ENCODE measurements around the gene ANKRD28. TPM values are rescaled to one million over a fixed set of nuclear protein-coding genes. Genes with fewer than 3 reads are reported as not detected.

ANKRD28 gene
- total RNA-seq, 4 donors from 2014 or later = 20.0 to 86.8 (median 37.6) TPM

GRCh38 chr3:15757824-15758223 is 40.0 kb downstream of the ANKRD28 start:
- Histone ChIP-seq H3K4me1 (no peaks in the 10 kb centered on the region), H3K9me3 (no peaks in the 10 kb centered on the region), H3K27ac (no peak overlapping the region), H3K36me3 (no peaks in the 10 kb centered on the region), H3K4me3 (no peak overlapping the region), H3K27me3 (no peaks in the 10 kb centered on the region)
- intact Hi-C loops (cut with DNase I; ENCODE audit: low total_unique reads) = no loop called here
- no peak for DNase-seq
- TF ChIP-seq CTCF (IDR thresholded peaks at IDR 0.05) (no peak), POLR2A (IDR thresholded peaks at IDR 0.05) (no peak)

GRCh38 chr3:15756505-15756904 is 41.3 kb downstream of the ANKRD28 start:
- Histone ChIP-seq H3K9me3 (no peaks in the 10 kb centered on the region), H3K27me3 (no peaks in the 10 kb centered on the region), H3K4me1 (no peaks in the 10 kb centered on the region), H3K27ac (no peak overlapping the region), H3K36me3 (no peaks in the 10 kb centered on the region), H3K4me3 (no peak overlapping the region)
- intact Hi-C loops (cut with DNase I; ENCODE audit: low total_unique reads) = no loop called here
- DNase-seq = no peak
- no peak for TF ChIP-seq CTCF (IDR thresholded peaks at IDR 0.05)
- TF ChIP-seq POLR2A (IDR thresholded peaks at IDR 0.05) = no peak

- TF ChIP-seq CTCF (IDR thresholded peaks at IDR 0.05) = no peak
- TF ChIP-seq POLR2A (IDR thresholded peaks at IDR 0.05) = no peak
- H3K4me3 ChIP-seq = no peak overlapping the region
- H3K36me3 ChIP-seq = no peaks in the 10 kb centered on the region
- DNase-seq = no peak
- no peak overlapping the region for H3K27ac ChIP-seq
- no peaks in the 10 kb centered on the region for H3K4me1 ChIP-seq
- no peaks in the 10 kb centered on the region for H3K27me3 ChIP-seq
- no peaks in the 10 kb centered on the region for H3K9me3 ChIP-seq
- intact Hi-C loops (cut with DNase I; ENCODE audit: low total_unique reads) = no loop called here
Observed at GRCh38 chr3:15755780-15756179, 42.0 kb downstream of the ANKRD28 start.

GRCh38 chr3:15755181-15755580 is 42.6 kb downstream of the ANKRD28 start:
- TF ChIP-seq CTCF (IDR thresholded peaks at IDR 0.05) (no peak), POLR2A (IDR thresholded peaks at IDR 0.05) (no peak)
- no peaks in the 10 kb centered on the region for H3K27me3 ChIP-seq
- H3K4me1 ChIP-seq = no peaks in the 10 kb centered on the region
- H3K4me3 ChIP-seq = no peak overlapping the region
- H3K9me3 ChIP-seq = no peaks in the 10 kb centered on the region
- H3K27ac ChIP-seq = no peak overlapping the region
- DNase-seq = no peak
- intact Hi-C loops (cut with DNase I; ENCODE audit: low total_unique reads) = no loop called here
- H3K36me3 ChIP-seq = no peaks in the 10 kb centered on the region

- no peaks in the 10 kb centered on the region for H3K36me3 ChIP-seq
- TF ChIP-seq CTCF (IDR thresholded peaks at IDR 0.05) (no peak), POLR2A (IDR thresholded peaks at IDR 0.05) (no peak)
- intact Hi-C loops (cut with DNase I; ENCODE audit: low total_unique reads) = no loop called here
- H3K27ac ChIP-seq = no peak overlapping the region
- H3K4me3 ChIP-seq = no peak overlapping the region
- H3K4me1 ChIP-seq = no peaks in the 10 kb centered on the region
- DNase-seq = no peak
- H3K9me3 ChIP-seq = no peaks in the 10 kb centered on the region
- no peaks in the 10 kb centered on the region for H3K27me3 ChIP-seq
Observed at GRCh38 chr3:15754047-15754446, 43.7 kb downstream of the ANKRD28 start.

Measured in uterus (tissue), 4 donors.